CD8-positive, alpha-beta memory T cell (primary cell): ENCODE data around the gene ITPR3. TPM values are rescaled to one million over a fixed set of nuclear protein-coding genes. Genes with fewer than 3 reads are reported as not detected.
A peak's percentile ranks its signal among the peaks of the same experiment; 100 is the strongest.

Experiments
- CTCF ChIA-PET: fragments of 350-600 bp; sonication (Branson Sonifier 250); formaldehyde crosslinking; loops from one replicate; lab custom pipeline; 2021; ENCODE audit warnings: antibody characterized with exemption; lab: Charles Lee
- POLR2A ChIA-PET: fragments of 350-600 bp; sonication (Branson Sonifier 250); formaldehyde crosslinking; loops from one replicate; lab custom pipeline; 2021; ENCODE audit warnings: antibody characterized with exemption; lab: Charles Lee
- DNase-seq, 5 donors: peaks; one replicate each; pipeline versions ENCODE4 v3.0.0 to v3.0.0-alpha.2; 2020 to 2022; ENCODE audit warnings: mixed read lengths in 1 of 5
- H3K27ac ChIP-seq: one replicate; pipeline ENCODE4 v1.7.0; 2013; ENCODE audit warnings: low read depth, mild to moderate bottlenecking, low read length, moderate library complexity
- H3K27me3 ChIP-seq: 2 replicates; pipeline ENCODE4 v1.7.0; 2013; ENCODE audit warnings: low read length, mild to moderate bottlenecking; ENCODE audit not compliant: insufficient read depth, poor library complexity, severe bottlenecking
- H3K36me3 ChIP-seq: 2 replicates; pipeline ENCODE4 v1.7.0; 2013; ENCODE audit warnings: mild to moderate bottlenecking, low read length, moderate library complexity; ENCODE audit not compliant: insufficient read depth
- H3K4me1 ChIP-seq: 2 replicates; pipeline ENCODE4 v1.7.0; 2013; ENCODE audit warnings: mild to moderate bottlenecking, low read length, moderate library complexity; ENCODE audit not compliant: insufficient read depth
- H3K4me3 ChIP-seq: 2 replicates; pipeline ENCODE4 v1.7.0; 2013; ENCODE audit warnings: mild to moderate bottlenecking, low read length
- H3K9me3 ChIP-seq: 2 replicates; pipeline ENCODE4 v1.7.0; 2013; ENCODE audit warnings: mild to moderate bottlenecking, low read length
- H3K27ac Mint-ChIP-seq, 8 donors: one replicate each; pipeline ENCODE4 v1.8.0; 2020 to 2021; ENCODE audit warnings: mixed read lengths in 8 of 8, mild to moderate bottlenecking in 6 of 8, inconsistent platforms in 3 of 8, moderate library complexity in 3 of 8
- H3K27me3 Mint-ChIP-seq, 2 donors: one replicate each; pipeline ENCODE4 v1.8.0; 2020 to 2021; ENCODE audit warnings: mixed read lengths in 2 of 2, mild to moderate bottlenecking in 1 of 2, moderate library complexity in 1 of 2
- H3K36me3 Mint-ChIP-seq, 3 donors: one replicate each; pipeline ENCODE4 v1.8.0; 2020 to 2021; ENCODE audit warnings: mixed read lengths in 3 of 3, inconsistent platforms in 1 of 3, mild to moderate bottlenecking in 1 of 3
- H3K4me1 Mint-ChIP-seq, 3 donors: one replicate each; pipeline ENCODE4 v1.8.0; 2020 to 2021; ENCODE audit warnings: mixed read lengths in 3 of 3, inconsistent platforms in 1 of 3, mild to moderate bottlenecking in 1 of 3
- H3K4me3 Mint-ChIP-seq, 7 donors: one replicate each; pipeline ENCODE4 v1.8.0; 2020 to 2021; ENCODE audit warnings: mixed read lengths in 7 of 7, mild to moderate bottlenecking in 6 of 7, moderate library complexity in 4 of 7, inconsistent platforms in 2 of 7
- H3K9me3 Mint-ChIP-seq, 5 donors: one replicate each; pipeline ENCODE4 v1.8.0; 2020 to 2022; ENCODE audit warnings: mixed read lengths in 5 of 5, mild to moderate bottlenecking in 3 of 5, moderate library complexity in 2 of 5, inconsistent platforms in 1 of 5
- polyA plus RNA-seq: library from polyadenylated mRNA; unstranded; fragments of 300-500 nt; fragmentation: Illumina TruSeq; gene quantifications from one replicate; pipeline ENCODE4 v1.2.3, GENCODE V29; 2021
- total RNA-seq, 2 experiments: library from RNA; stranded (reverse); gene quantifications; one replicate each; pipeline ENCODE4 v1.2.3, GENCODE V29; 2021

Gene ITPR3
- total and polyA plus RNA-seq, 3 experiments from 2014 or later = 7.9 to 43.3 (median 42.0) TPM

GRCh38 chr6:33586108-33586640, 34.9 kb upstream of the ITPR3 start:
- H3K27ac Mint-ChIP-seq = peak overlapping the region; percentile 29 to 96 (median 90)
- Histone ChIP-seq H3K27ac (no peak overlapping the region), H3K27me3 (no peaks in the 10 kb centered on the region), H3K4me3 (peak overlapping the region; percentile 26), H3K9me3 (no peaks in the 10 kb centered on the region), H3K36me3 (no peaks in the 10 kb centered on the region), H3K4me1 (peaks cover 13% of the 10 kb centered on the region)
- H3K9me3 Mint-ChIP-seq = no peaks in the 10 kb centered on the region
- peaks cover 14 to 24% (median 16%) of the 10 kb centered on the region in 3 donors for H3K4me1 Mint-ChIP-seq
- H3K27me3 Mint-ChIP-seq = no peaks in the 10 kb centered on the region
- DNase-seq = no peak
- ChIA-PET CTCF (interaction anchor here (0.6 to 3.9 kb wide), 16 partner anchors 21 to 478 kb away, joined by 3 to 29 read pairs (median 4); partner anchors contain the start of genes ITPR3 and UQCC2), POLR2A (interaction anchor here (1.0 kb wide), 1 partner anchor 35 kb away, joined by 3 read pairs; the partner anchor contains the start of gene ITPR3)
- H3K36me3 Mint-ChIP-seq = no peaks in the 10 kb centered on the region
- peak overlapping the region in 3 of 7 donors; percentile 24 to 53 (median 50) for H3K4me3 Mint-ChIP-seq

GRCh38 chr6:33587529-33587928, 33.6 kb upstream of the ITPR3 start:
- ChIA-PET POLR2A (no interaction called here), CTCF (interaction anchor here (1.8 to 3.9 kb wide), 6 partner anchors 13 to 124 kb away, joined by 4 to 29 read pairs (median 8); partner anchors contain the start of gene UQCC2)
- Histone ChIP-seq H3K4me1 (peaks cover 13% of the 10 kb centered on the region), H3K27me3 (no peaks in the 10 kb centered on the region), H3K4me3 (no peak overlapping the region), H3K36me3 (no peaks in the 10 kb centered on the region), H3K9me3 (no peaks in the 10 kb centered on the region), H3K27ac (no peak overlapping the region)
- Mint-ChIP-seq H3K9me3 (no peaks in the 10 kb centered on the region), H3K27me3 (no peaks in the 10 kb centered on the region), H3K36me3 (no peaks in the 10 kb centered on the region), H3K4me1 (peaks cover 21 to 31% (median 21%) of the 10 kb centered on the region in 3 donors), H3K27ac (peak overlapping the region in 2 of 8 donors; percentile 22 to 49), H3K4me3 (no peak overlapping the region)
- DNase-seq = no peak

- Mint-ChIP-seq H3K4me1 (peaks cover 28 to 41% (median 30%) of the 10 kb centered on the region in 3 donors), H3K9me3 (no peaks in the 10 kb centered on the region), H3K27me3 (no peaks in the 10 kb centered on the region), H3K36me3 (no peaks in the 10 kb centered on the region), H3K4me3 (no peak overlapping the region), H3K27ac (no peak overlapping the region)
- no peaks in the 10 kb centered on the region for H3K27me3 ChIP-seq
- ChIA-PET POLR2A (no interaction called here), CTCF (interaction anchor here (1.8 to 2.9 kb wide), 3 partner anchors 15 to 112 kb away, joined by 4 to 10 read pairs (median 8); no protein-coding TSS in a partner anchor)
- no peaks in the 10 kb centered on the region for H3K9me3 ChIP-seq
- H3K36me3 ChIP-seq = no peaks in the 10 kb centered on the region
- no peak for DNase-seq
- peaks cover 21% of the 10 kb centered on the region for H3K4me1 ChIP-seq
- no peak overlapping the region for H3K4me3 ChIP-seq
- no peak overlapping the region for H3K27ac ChIP-seq
Observed at GRCh38 chr6:33588894-33589293, 32.2 kb upstream of the ITPR3 start.

GRCh38 chr6:33589392-33589730, 31.8 kb upstream of the ITPR3 start:
- ChIA-PET CTCF (interaction anchor here (0.8 to 2.0 kb wide), 8 partner anchors 9 to 122 kb away, joined by 3 to 11 read pairs (median 7); partner anchors contain the start of genes BAK1, ITPR3 and UQCC2), POLR2A (no interaction called here)
- Histone ChIP-seq H3K4me1 (peaks cover 21% of the 10 kb centered on the region), H3K36me3 (no peaks in the 10 kb centered on the region), H3K4me3 (no peak overlapping the region), H3K9me3 (no peaks in the 10 kb centered on the region), H3K27ac (no peak overlapping the region), H3K27me3 (no peaks in the 10 kb centered on the region)
- DNase-seq = no peak
- Mint-ChIP-seq H3K27me3 (no peaks in the 10 kb centered on the region), H3K36me3 (no peaks in the 10 kb centered on the region), H3K4me1 (peaks cover 28 to 41% (median 30%) of the 10 kb centered on the region in 3 donors), H3K4me3 (no peak overlapping the region), H3K27ac (peak overlapping the region in 1 of 8 donors; percentile 23), H3K9me3 (no peaks in the 10 kb centered on the region)

DNA sequence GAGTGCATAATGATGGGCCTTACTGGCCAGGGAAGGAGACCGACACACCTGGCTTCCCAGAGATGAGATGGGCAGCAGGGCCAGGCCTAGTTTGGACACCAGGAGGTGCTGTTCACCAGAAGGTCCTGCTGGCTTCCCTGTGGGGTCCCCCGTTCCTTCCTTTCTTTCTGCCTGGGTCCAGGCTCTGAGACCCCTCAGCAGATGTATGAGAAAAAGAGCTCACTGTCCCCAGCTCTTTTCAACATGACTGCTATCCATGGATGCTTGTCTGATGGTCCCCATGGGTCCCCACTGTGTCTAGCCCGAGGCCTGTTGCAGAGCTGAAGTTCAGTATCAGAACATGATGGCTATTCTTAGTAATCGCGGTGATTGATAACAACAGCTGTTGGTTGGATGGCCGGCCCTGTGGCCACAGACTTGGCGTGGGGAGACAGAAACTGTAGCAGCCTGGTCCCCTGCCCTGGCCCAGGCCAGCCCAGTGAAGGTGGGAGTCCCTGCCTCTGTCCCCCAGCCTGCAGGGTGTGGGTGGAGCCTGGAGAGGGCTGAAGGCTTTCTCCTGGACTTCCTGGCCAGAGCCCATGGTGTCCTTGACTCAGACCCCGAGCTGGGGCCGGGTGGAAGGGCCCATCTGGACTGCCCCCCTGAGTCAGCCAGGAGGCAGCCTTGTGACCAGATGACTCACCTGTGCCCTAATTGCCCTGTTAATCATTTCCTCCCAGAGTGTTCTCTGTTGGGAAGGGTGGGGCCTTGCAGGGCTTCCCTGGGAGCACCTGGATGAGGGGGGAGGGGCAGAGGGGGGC, 31.2 kb upstream of the ITPR3 start:
- Histone ChIP-seq H3K36me3 (no peaks in the 10 kb centered on the region), H3K9me3 (no peaks in the 10 kb centered on the region), H3K4me3 (no peak overlapping the region), H3K27me3 (no peaks in the 10 kb centered on the region), H3K27ac (no peak overlapping the region), H3K4me1 (peaks cover 21% of the 10 kb centered on the region)
- H3K4me3 Mint-ChIP-seq = no peak overlapping the region
- ChIA-PET CTCF (interaction anchor here (0.7 to 2.0 kb wide), 10 partner anchors 10 to 121 kb away, joined by 3 to 11 read pairs (median 6); partner anchors contain the start of genes BAK1, ITPR3 and UQCC2), POLR2A (no interaction called here)
- peak in 2 of 5 donors; percentile 19 to 46 for DNase-seq
- no peaks in the 10 kb centered on the region for H3K27me3 Mint-ChIP-seq
- peak overlapping the region in 2 of 8 donors; percentile 23 to 77 for H3K27ac Mint-ChIP-seq
- no peaks in the 10 kb centered on the region for H3K9me3 Mint-ChIP-seq
- no peaks in the 10 kb centered on the region for H3K36me3 Mint-ChIP-seq
- H3K4me1 Mint-ChIP-seq = peaks cover 25 to 37% (median 26%) of the 10 kb centered on the region in 3 donors

- no peaks in the 10 kb centered on the region for H3K36me3 Mint-ChIP-seq
- Histone ChIP-seq H3K36me3 (no peaks in the 10 kb centered on the region), H3K4me3 (no peak overlapping the region), H3K27ac (no peak overlapping the region), H3K27me3 (no peaks in the 10 kb centered on the region), H3K4me1 (peaks cover 13% of the 10 kb centered on the region), H3K9me3 (no peaks in the 10 kb centered on the region)
- POLR2A ChIA-PET = no interaction called here
- CTCF ChIA-PET = interaction anchor here (0.7 to 2.1 kb wide), 10 partner anchors 11 to 121 kb away, joined by 3 to 11 read pairs (median 6); partner anchors contain the start of genes BAK1, ITPR3 and UQCC2
- no peaks in the 10 kb centered on the region for H3K9me3 Mint-ChIP-seq
- H3K4me1 Mint-ChIP-seq = peaks cover 17 to 29% (median 22%) of the 10 kb centered on the region in 3 donors
- no peaks in the 10 kb centered on the region for H3K27me3 Mint-ChIP-seq
- H3K4me3 Mint-ChIP-seq = no peak overlapping the region
- no peak for DNase-seq
- H3K27ac Mint-ChIP-seq = peak overlapping the region in 4 of 8 donors; percentile 42 to 80 (median 59)
Observed at GRCh38 chr6:33590531-33591198, 30.5 kb upstream of the ITPR3 start.

DNA sequence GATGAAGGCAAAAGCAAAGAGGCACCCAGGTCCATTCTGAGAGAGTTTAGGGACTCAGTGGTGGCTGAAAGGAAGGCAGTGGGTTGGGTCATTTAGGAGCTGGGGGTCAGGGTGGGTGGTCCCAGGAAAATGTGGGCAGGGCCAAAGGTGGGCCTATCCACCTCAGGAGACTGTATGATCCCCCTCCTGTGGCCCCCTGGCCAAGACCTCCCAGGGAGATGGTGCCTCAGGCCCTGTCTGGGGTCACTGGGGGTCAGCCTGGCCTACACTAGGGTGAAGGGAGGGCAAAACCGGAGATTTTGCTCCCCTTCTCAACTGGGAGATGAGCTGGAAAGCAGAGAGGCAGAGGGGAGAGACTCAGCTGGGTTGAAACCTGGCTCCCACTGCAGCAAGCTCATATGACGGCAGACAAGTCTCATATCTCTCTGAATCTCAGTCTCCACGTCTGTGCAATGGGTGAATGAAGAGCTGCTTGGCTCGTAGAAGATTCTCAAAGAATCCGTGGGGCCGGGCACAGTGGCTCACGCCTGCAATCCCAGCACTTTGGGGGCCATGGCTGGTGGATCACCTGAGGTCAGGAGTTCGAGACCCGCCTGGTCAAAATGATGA, 29.6 kb upstream of the ITPR3 start:
- peaks cover 8% of the 10 kb centered on the region for H3K4me1 ChIP-seq
- no peaks in the 10 kb centered on the region for H3K27me3 Mint-ChIP-seq
- H3K9me3 Mint-ChIP-seq = no peaks in the 10 kb centered on the region
- peak overlapping the region in 4 of 7 donors; percentile 19 to 54 (median 35) for H3K4me3 Mint-ChIP-seq
- no peak overlapping the region for H3K4me3 ChIP-seq
- CTCF ChIA-PET = interaction anchor here (0.6 to 2.1 kb wide), 7 partner anchors 13 to 165 kb away, joined by 3 to 6 read pairs (median 4); partner anchors contain the start of gene UQCC2
- no peaks in the 10 kb centered on the region for H3K27me3 ChIP-seq
- H3K36me3 Mint-ChIP-seq = no peaks in the 10 kb centered on the region
- peak overlapping the region in 6 of 8 donors; percentile 27 to 87 (median 73) for H3K27ac Mint-ChIP-seq
- no peak for DNase-seq
- H3K36me3 ChIP-seq = no peaks in the 10 kb centered on the region
- POLR2A ChIA-PET = interaction anchor here (1.0 kb wide), 1 partner anchor 120 kb away, joined by 3 read pairs; the partner anchor contains the start of gene UQCC2
- H3K4me1 Mint-ChIP-seq = peaks cover 14 to 23% (median 18%) of the 10 kb centered on the region in 3 donors
- no peaks in the 10 kb centered on the region for H3K9me3 ChIP-seq
- no peak overlapping the region for H3K27ac ChIP-seq
